ENCODE data around the gene LIPN. TPM values are rescaled to one million over a fixed set of nuclear protein-coding genes. Genes with fewer than 3 reads are reported as not detected.

The LIPN gene
- total RNA-seq, 3 donors from 2014 or later: not detected

GRCh38 chr10:88742448-88742847, 17.4 kb upstream of the LIPN start:
- Histone ChIP-seq H3K9me3 (peaks cover 0 to 10% of the 10 kb centered on the region in 2 donors), H3K4me1 (no peaks in the 10 kb centered on the region), H3K36me3 (no peaks in the 10 kb centered on the region), H3K4me3 (no peak overlapping the region), H3K27ac (no peak overlapping the region), H3K27me3 (no peaks in the 10 kb centered on the region)
- TF ChIP-seq POLR2AphosphoS5 (IDR thresholded peaks at IDR 0.05) (no peak), CTCF (IDR thresholded peaks at IDR 0.05) (no peak), POLR2A (IDR thresholded peaks at IDR 0.05) (no peak)
- DNase-seq (ENCODE audit: low spot score in 2 of 2): no peak
- intact Hi-C loops (cut with DNase I; ENCODE audit: low total_unique reads): loop anchor here (10.0 kb wide), 1 partner anchor 1818 kb away; no protein-coding TSS in a partner anchor

GRCh38 chr10:88744002-88744401, 15.8 kb upstream of the LIPN start:
- no peak for DNase-seq (ENCODE audit: low spot score in 2 of 2)
- no peak for TF ChIP-seq POLR2AphosphoS5 (IDR thresholded peaks at IDR 0.05)
- H3K9me3 ChIP-seq: peaks cover 0 to 20% of the 10 kb centered on the region in 2 donors
- intact Hi-C loops (cut with DNase I; ENCODE audit: low total_unique reads): loop anchor here (10.0 kb wide), 1 partner anchor 1819 kb away; no protein-coding TSS in a partner anchor
- no peaks in the 10 kb centered on the region for H3K36me3 ChIP-seq
- H3K4me3 ChIP-seq: no peak overlapping the region
- no peaks in the 10 kb centered on the region for H3K4me1 ChIP-seq
- H3K27me3 ChIP-seq: no peaks in the 10 kb centered on the region
- no peak overlapping the region for H3K27ac ChIP-seq

- H3K9me3 ChIP-seq: peaks cover 3 to 26% of the 10 kb centered on the region in 2 donors
- DNase-seq (ENCODE audit: low spot score in 2 of 2): no peak
- H3K4me1 ChIP-seq: no peaks in the 10 kb centered on the region
- no peak overlapping the region for H3K27ac ChIP-seq
- TF ChIP-seq CTCF (IDR thresholded peaks at IDR 0.05) (no peak), POLR2AphosphoS5 (IDR thresholded peaks at IDR 0.05) (no peak), POLR2A (IDR thresholded peaks at IDR 0.05) (no peak)
- intact Hi-C loops (cut with DNase I; ENCODE audit: low total_unique reads): loop anchor here (10.0 kb wide), 1 partner anchor 1821 kb away; no protein-coding TSS in a partner anchor
- no peak overlapping the region for H3K4me3 ChIP-seq
- no peaks in the 10 kb centered on the region for H3K27me3 ChIP-seq
- H3K36me3 ChIP-seq: no peaks in the 10 kb centered on the region
These were observed 14.2 kb upstream of the LIPN start for GRCh38 chr10:88745633-88746032.

GRCh38 chr10:88754287-88754686, 5.5 kb upstream of the LIPN start:
- Histone ChIP-seq H3K27me3 (no peaks in the 10 kb centered on the region), H3K4me3 (no peak overlapping the region), H3K9me3 (peaks cover under 1 to 3% of the 10 kb centered on the region in 2 donors), H3K4me1 (no peaks in the 10 kb centered on the region), H3K36me3 (no peaks in the 10 kb centered on the region), H3K27ac (no peak overlapping the region)
- TF ChIP-seq POLR2AphosphoS5 (IDR thresholded peaks at IDR 0.05) (no peak), CTCF (IDR thresholded peaks at IDR 0.05) (no peak), POLR2A (IDR thresholded peaks at IDR 0.05) (no peak)
- intact Hi-C loops (cut with DNase I; ENCODE audit: low total_unique reads): no loop called here
- no peak for DNase-seq (ENCODE audit: low spot score in 2 of 2)

GRCh38 chr10:88755753-88756152, 4.1 kb upstream of the LIPN start:
- Histone ChIP-seq H3K36me3 (no peaks in the 10 kb centered on the region), H3K27ac (no peak overlapping the region), H3K4me1 (no peaks in the 10 kb centered on the region), H3K27me3 (no peaks in the 10 kb centered on the region), H3K9me3 (no peaks in the 10 kb centered on the region), H3K4me3 (no peak overlapping the region)
- no peak for DNase-seq (ENCODE audit: low spot score in 2 of 2)
- intact Hi-C loops (cut with DNase I; ENCODE audit: low total_unique reads): no loop called here
- TF ChIP-seq POLR2AphosphoS5 (IDR thresholded peaks at IDR 0.05) (no peak), CTCF (IDR thresholded peaks at IDR 0.05) (no peak), POLR2A (IDR thresholded peaks at IDR 0.05) (no peak)

GRCh38 chr10:88756660-88757059, 3.2 kb upstream of the LIPN start:
- intact Hi-C loops (cut with DNase I; ENCODE audit: low total_unique reads): no loop called here
- DNase-seq (ENCODE audit: low spot score in 2 of 2): no peak
- Histone ChIP-seq H3K4me1 (no peaks in the 10 kb centered on the region), H3K4me3 (no peak overlapping the region), H3K36me3 (no peaks in the 10 kb centered on the region), H3K27me3 (no peaks in the 10 kb centered on the region), H3K27ac (no peak overlapping the region), H3K9me3 (no peaks in the 10 kb centered on the region)
- no peak for TF ChIP-seq CTCF (IDR thresholded peaks at IDR 0.05)
- no peak for TF ChIP-seq POLR2AphosphoS5 (IDR thresholded peaks at IDR 0.05)
- TF ChIP-seq POLR2A (IDR thresholded peaks at IDR 0.05): no peak

Data from breast epithelium (tissue), 4 donors.